GM18507 (cell line): ENCODE results near the gene RPS2.

ENCODE experiments used
- DNase-seq: peaks from one replicate; pipeline ENCODE4 v3.0.0; 2011; ENCODE audit warnings: low read depth; ENCODE audit not compliant: insufficient read length; ENCODE audit errors: extremely low spot score
- FAIRE-seq: peaks from 2 replicates; lab custom pipeline; 2011; peaks lifted over from hg19 to GRCh38; lab: Jason Lieb, UNC

Gene RPS2

GRCh38 chr16:1999866-2000514 is 35.4 kb upstream of the RPS2 start:
- DNase-seq (no peak), FAIRE-seq (no peak)

- DNase-seq, result no peak
- FAIRE-seq, result no peak
Measured at GRCh38 chr16:1998852-1999801, 34.5 kb upstream of the RPS2 start.

- FAIRE-seq, result no peak
Measured at GRCh38 chr16:1998360-1998835, 33.8 kb upstream of the RPS2 start.

GRCh38 chr16:1997494-1998359 is 33.1 kb upstream of the RPS2 start:
- peak; percentile 33 for FAIRE-seq
- DNase-seq, result no peak

More at GRCh38 chr16:1998360-1998835, 33.8 kb upstream of the RPS2 start:
- no peak for DNase-seq

GRCh38 chr16:1993731-1994131 is 29.1 kb upstream of the RPS2 start:
- FAIRE-seq (no peak), DNase-seq (no peak)

- DNase-seq (no peak), FAIRE-seq (no peak)
Measured at GRCh38 chr16:1992704-1993317, 28.2 kb upstream of the RPS2 start.

- FAIRE-seq (peak; percentile 88), DNase-seq (peak; percentile 96)
Measured at GRCh38 chr16:1991948-1992703, 27.5 kb upstream of the RPS2 start.

GRCh38 chr16:1991588-1991947 is 26.9 kb upstream of the RPS2 start:
- no peak for DNase-seq
- no peak for FAIRE-seq

- DNase-seq (no peak), FAIRE-seq (peak; percentile 93)
Measured at GRCh38 chr16:1991135-1991551, 26.5 kb upstream of the RPS2 start.

GRCh38 chr16:1990351-1991134 is 25.9 kb upstream of the RPS2 start:
- no peak for FAIRE-seq
- DNase-seq, result no peak

GRCh38 chr16:1990101-1990350 is 25.4 kb upstream of the RPS2 start:
- DNase-seq (no peak), FAIRE-seq (no peak)

- DNase-seq, result no peak
- FAIRE-seq, result no peak
Measured at GRCh38 chr16:1989209-1990100, 24.8 kb upstream of the RPS2 start, which contains the start of gene SYNGR3. SYNGR3 (plus strand) TSS chr16:1989970; CDS start chr16:1990103, 133 bp downstream.

GRCh38 chr16:1987198-1987597 is 22.6 kb upstream of the RPS2 start:
- FAIRE-seq, result no peak
- no peak for DNase-seq

- DNase-seq (no peak), FAIRE-seq (no peak)
Measured at GRCh38 chr16:1985466-1986150, 21.0 kb upstream of the RPS2 start.

GRCh38 chr16:1984347-1985225 is 20.0 kb upstream of the RPS2 start:
- DNase-seq, result no peak
- FAIRE-seq, result no peak
